GM08714 (cell line): ENCODE results near the gene TRIM17.

Experiments
- H3K4me3 ChIP-seq: fragments of 200-500 bp; sonication (Bioruptor generic); 2 replicates; pipeline ENCODE4 v1.5.1; 2014; ENCODE audit warnings: mild to moderate bottlenecking, low read length, inconsistent platforms
- ZNF274 ChIP-seq: IDR thresholded peaks from 2 replicates; pipeline ENCODE4 v1.6.1; 2012; ENCODE audit warnings: mild to moderate bottlenecking, low read depth, low read length

Gene TRIM17

DNA sequence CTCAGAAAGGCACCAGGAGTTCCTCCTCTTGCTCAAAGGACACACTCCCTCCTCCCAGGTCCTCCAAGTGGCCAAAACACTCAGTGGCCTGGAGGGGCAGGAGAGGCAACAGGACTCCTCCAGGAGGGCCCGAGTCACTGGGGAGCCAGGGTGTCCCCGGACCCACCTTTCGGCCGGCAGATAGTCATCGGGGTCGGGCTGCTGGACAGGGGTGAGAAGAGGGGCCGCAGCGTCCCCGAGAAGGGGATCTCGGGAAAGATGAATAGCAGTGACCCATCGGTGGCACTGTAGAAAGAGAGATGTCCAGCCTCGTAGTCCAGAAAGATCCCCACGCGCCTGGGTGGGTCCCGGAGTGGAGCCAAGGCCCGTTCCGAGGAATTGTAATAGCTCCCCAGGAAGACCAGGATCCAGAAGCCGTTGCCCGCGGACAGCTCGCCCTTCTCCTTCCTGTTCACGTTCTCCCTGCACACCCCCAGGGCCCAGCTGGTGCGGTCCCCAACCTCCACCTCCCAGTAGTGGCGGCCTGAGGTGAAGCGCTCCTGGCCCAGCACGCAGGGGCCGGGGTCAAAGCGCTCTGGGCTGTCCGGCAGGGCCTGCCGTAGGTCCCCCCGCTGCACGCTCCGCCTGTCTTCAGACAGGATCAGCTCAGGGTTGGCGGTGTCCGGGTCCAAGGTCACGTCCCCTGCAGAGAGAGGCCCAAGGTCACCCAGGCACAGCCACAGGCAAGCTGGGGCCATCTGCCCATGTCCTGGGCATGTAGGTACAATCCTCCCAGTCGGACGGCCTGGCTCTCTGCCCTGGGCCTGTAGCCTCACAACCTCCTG lies 21.9 kb downstream of the TRIM17 start:
- no peak for TF ChIP-seq ZNF274
- H3K4me3 ChIP-seq: no peak overlapping the region

DNA sequence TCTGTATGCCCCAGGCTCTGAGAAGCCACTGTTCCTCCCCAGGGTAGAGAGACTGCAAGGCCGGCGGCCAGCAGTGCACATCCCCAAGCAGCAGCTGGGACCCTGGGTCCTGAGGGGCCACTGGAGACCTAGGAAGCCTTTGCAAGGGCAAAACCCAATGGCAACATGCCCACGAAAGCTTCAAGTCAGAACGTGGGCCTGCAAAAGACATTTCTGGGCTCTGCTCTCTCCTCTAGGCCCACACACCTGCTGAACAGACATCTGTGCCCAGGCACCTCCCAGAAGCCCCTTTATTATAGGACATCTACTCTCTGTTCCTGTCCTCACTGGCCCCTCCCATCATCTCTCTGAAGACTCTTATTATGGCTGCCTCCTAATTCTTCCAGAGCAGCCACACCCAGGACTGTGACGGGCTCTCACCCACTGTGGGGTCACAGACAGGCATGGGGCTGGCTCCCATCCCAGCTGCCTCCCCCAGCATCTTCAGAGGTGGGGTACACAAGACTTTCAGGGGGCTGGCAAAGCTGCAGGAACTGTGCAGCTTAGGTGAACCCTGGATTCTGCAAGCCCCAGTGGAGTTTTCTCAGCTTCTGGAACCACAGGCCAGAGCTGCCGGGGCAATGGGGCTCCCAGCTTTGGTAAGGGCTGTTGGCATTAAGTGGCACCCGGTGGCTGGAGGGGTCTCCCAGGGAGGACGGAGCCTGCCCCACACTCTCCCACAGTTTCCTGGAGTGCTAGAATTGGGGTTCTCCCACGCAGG lies 22.7 kb downstream of the TRIM17 start:
- no peak for TF ChIP-seq ZNF274
- no peak overlapping the region for H3K4me3 ChIP-seq

- no peak overlapping the region for H3K4me3 ChIP-seq
- no peak for TF ChIP-seq ZNF274
Observed at GRCh38 chr1:228393268-228393701, 23.4 kb downstream of the TRIM17 start.

DNA sequence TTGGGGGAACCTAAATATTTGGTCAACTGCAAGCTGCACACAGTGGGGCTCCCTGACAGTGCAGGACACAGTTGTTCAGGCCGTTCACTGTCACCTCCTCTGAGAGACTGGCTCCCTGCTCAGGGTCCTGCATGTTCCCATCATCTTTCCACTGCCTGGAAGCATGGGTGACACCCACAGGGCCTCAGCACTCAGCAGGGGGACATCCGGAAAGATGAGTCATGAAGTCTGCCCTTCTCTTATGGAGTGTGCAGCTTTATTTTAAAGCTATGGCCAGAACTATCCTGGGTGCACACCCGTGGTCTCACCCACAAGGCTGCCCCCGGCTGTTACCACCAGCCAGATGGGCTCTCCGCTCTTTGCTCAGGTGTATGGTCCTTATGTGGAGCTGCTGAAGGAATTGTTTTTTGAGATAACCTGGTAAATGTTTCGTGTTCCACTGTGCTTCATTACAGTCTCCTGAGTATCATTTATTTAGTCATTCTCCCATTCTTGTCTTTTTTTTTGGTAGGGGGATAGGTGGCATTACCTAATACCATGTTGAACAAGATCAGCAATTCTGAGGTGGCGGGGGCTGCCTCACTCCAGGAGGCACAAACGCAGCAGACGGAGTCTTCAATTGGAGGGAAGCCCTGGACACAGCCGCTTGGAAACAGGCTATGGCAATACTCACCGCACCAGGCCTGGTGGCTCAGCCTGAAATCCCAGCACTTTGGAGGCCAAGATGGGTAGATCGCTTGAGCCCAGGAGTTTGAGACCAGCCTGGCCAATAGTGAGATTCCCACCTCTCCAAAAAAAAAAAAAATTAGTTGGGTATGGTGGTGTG lies 24.3 kb downstream of the TRIM17 start:
- H3K4me3 ChIP-seq: no peak overlapping the region
- TF ChIP-seq ZNF274: no peak

- no peak for TF ChIP-seq ZNF274
- no peak overlapping the region for H3K4me3 ChIP-seq
Observed at GRCh38 chr1:228391411-228392020, 25.1 kb downstream of the TRIM17 start.

DNA sequence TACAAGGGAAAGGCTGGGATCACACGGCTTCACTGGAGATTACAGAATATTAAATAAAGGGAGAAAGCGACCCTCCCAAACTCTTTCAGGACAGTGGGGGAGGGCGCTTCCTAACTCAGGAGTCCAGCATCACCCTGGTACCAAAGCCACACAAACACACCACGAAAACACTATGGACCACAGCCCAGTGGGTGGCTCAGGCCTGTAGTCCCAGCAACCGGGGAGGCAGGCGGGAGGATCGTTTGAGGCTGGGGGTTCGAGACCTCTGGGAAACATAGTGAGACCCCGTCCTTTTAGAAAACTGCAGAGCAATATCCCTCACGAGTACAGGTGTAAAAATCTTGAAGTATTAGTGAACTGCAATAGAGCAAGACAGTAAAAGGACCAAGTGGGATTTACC lies 26.0 kb downstream of the TRIM17 start:
- TF ChIP-seq ZNF274: no peak
- H3K4me3 ChIP-seq: no peak overlapping the region

DNA sequence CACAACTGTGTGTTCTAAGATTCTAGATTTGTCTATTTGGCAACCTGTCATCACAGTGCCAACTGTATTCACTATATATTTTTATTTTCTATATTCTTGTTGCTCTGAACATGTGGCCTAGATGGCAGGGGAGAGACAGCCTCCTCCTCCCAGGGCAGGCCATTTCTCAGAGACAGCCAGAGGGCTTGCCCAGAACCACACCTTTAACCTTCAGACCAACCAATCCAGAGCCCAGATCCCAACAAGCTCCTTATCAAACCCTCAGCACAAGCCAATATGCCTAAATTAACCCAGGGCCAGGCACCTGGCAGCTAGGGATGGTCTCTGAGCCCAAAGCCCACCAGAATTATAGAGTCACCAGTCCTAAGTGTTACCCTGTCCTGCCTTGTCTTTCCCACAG lies 29.3 kb downstream of the TRIM17 start:
- no peak overlapping the region for H3K4me3 ChIP-seq
- no peak for TF ChIP-seq ZNF274

DNA sequence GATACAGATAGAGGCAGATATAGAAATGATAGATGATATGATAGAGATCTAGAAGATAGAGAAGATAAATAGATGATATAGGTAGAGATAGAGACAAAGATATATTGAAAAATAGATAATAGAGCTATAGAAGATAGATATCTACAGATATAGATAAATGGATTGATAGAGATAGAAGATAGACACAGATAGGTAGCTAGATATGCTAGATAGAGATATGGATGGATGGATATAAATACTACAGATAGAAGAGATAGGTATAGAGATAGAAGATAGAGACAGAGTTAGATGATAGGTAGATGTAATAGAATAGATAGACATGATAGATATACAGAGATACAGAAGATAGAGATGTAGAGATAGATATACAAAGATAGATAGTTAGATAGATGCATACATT lies 31.4 kb downstream of the TRIM17 start:
- TF ChIP-seq ZNF274: no peak
- H3K4me3 ChIP-seq: no peak overlapping the region

GRCh38 chr1:228383773-228384172 lies 32.9 kb downstream of the TRIM17 start:
- H3K4me3 ChIP-seq: no peak overlapping the region
- no peak for TF ChIP-seq ZNF274

- no peak for TF ChIP-seq ZNF274
- no peak overlapping the region for H3K4me3 ChIP-seq
Observed at GRCh38 chr1:228381356-228381755, 35.3 kb downstream of the TRIM17 start.

DNA sequence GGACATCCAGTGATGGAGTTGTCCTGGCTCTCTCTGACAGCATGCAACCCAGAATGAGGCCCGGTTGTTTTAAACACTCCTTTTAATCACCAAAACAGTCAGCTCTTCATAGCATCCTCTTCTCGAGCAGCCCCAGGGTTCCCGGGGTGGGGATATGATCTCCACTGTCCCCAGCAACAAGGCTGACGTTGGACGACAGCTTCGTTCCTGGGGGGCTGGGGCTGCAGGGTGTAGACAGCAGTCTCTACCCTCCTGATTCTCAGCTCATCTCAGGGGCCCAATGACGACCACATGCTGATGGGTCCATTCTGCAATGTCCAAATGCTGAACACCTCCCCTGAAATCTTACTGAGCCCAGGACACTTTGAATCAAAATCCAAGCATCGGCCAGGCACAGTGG lies 37.0 kb downstream of the TRIM17 start:
- no peak for TF ChIP-seq ZNF274
- no peak overlapping the region for H3K4me3 ChIP-seq

DNA sequence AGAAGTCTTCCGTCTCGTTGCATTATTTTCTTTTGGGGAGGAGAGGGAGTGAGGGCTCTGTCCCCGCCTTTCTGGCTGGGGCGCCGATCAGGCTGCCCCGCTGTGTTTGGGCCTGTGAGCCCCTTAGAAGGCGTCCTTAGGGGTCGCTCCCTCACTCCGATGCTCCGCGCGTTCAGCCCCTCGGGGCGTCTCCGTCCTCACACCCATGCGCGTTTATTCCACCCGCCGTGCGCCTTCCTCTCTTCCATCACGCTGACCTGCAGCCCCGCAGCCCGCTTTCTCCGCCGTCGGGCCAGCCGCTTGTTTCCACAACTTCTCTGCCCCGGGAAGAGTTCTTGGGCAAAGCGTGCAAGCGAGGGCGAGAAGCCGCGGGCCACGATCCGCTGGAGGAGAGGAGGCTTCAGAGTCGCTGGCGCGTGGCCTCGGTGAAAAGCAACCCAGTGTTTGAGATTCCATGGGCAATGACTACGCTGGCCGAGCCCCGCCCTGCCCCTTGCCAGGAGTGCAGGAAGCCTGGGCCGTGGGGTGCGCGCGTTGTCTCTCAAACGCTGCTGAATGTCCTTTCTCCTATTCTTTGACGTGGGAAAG lies 37.7 kb downstream of the TRIM17 start:
- H3K4me3 ChIP-seq: no peak overlapping the region; the same call in 1 of the 2 replicates
- no peak for TF ChIP-seq ZNF274

DNA sequence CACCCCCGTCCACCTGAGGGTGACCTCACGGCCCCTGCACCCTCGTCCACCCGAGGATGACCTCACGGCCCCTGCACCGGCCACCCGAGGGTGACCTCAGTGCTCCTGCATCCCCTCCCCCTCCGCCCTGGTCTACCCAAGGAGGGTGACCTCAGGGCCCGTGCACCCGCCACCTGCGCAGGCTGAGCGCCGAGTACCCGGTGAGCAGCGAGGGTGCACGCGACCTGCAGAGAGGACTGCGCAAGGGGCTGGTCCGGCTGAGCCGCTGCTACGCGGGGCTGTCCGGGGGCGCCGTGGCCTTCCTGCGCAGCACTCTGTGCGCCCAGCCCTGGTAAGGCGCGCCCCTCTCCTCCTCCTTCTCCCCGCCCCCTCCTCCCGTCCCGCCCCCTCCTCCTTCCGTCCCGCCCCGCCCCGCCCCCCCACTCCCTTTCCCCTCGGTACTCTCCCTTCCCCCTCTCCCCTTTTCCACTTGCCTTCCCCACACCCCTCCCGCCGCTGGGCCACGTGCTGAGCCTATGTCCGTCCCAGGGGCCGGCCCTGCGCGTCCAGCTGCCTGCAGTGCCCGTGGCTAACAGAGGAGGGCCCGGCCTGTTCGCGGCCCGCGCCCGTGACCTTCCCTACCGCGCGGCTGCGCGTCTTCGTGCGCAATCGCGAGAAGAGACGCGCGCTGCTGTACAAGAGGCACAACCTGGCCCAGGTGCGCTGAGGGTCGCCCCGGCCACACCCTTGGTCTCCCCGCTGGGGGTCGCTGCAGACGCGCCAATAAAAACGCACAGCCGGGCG lies 38.4 kb downstream of the TRIM17 start:
- no peak overlapping the region; the same call in 1 of the 2 replicates for H3K4me3 ChIP-seq
- no peak for TF ChIP-seq ZNF274
